ENCODE measurements around the gene PTPN9. TPM values are rescaled to one million over a fixed set of nuclear protein-coding genes. Genes with fewer than 3 reads are reported as not detected.

PTPN9 gene
- 60.9 and 64.9 TPM in 2 replicates for total RNA-seq (2021)
- Bru-seq, nascent RNA: percentile 76 among the genes with signal in this experiment
- BruChase-seq, experiment 1, labeled RNA remaining after a 2-hour chase: percentile 75 among the genes with signal in this experiment
- BruChase-seq, experiment 2, labeled RNA remaining after a 6-hour chase: percentile 85 among the genes with signal in this experiment
- long read RNA-seq, full-length matches to known transcripts: 82 of 106 reads
- long read RNA-seq, partial matches to known transcripts: 8 of 106 reads
- long read RNA-seq, other reads (novel, unspliced or antisense): 16 of 106 reads

- H3K9me3 ChIP-seq (ENCODE audit: low read depth, low read length, poor library complexity, severe bottlenecking): no peaks in the 10 kb centered on the region
- no TSS peak for BruUV-seq (replicated peaks)
- H3K27ac ChIP-seq (ENCODE audit: low read depth, low read length, poor library complexity, severe bottlenecking): peak within 1 kb of the TSS; percentile 97
- intact Hi-C loops (cut with micrococcal nuclease; ENCODE audit: unreplicated experiment): no loop called here
- H3K36me3 ChIP-seq (ENCODE audit: insufficient read depth, low read length, poor library complexity, severe bottlenecking): no peaks in the 10 kb centered on the region
- ChIA-PET CTCF (interaction anchor here (0.5 to 0.7 kb wide), 3 partner anchors 12 to 73 kb away, joined by 3 to 9 read pairs (median 9); no protein-coding TSS in a partner anchor), POLR2A (ENCODE audit: low non-redundant PET) (interaction anchor here (0.6 kb wide), 1 partner anchor 819 kb away, joined by 3 read pairs; no protein-coding TSS in a partner anchor)
- no peak for TF ChIP-seq EZH2 (IDR thresholded peaks at IDR 0.05; ENCODE audit: borderline replicate concordance, low read depth, low read length, poor library complexity, severe bottlenecking)
- peak; percentile 55 for TF ChIP-seq CTCF (conservative IDR thresholded peaks at IDR 0.05; ENCODE audit: low read depth, low read length)
- no peaks in the 10 kb centered on the region for H3K27me3 ChIP-seq (replicated peaks; ENCODE audit: insufficient read depth, low read depth, low read length, poor library complexity)
- DNase-seq (ENCODE audit: low spot score): peak; percentile 94
- H3K4me3 ChIP-seq (ENCODE audit: low read depth, low read length, poor library complexity, severe bottlenecking): peak within 1 kb of the TSS; percentile 85
- peaks cover 12% of the 10 kb centered on the region for H3K4me1 ChIP-seq (ENCODE audit: insufficient read depth, low read length, poor library complexity, severe bottlenecking)
Observed at GRCh38 chr15:75578948-75579920, at the start of gene PTPN9. Gene PTPN9 (minus strand): TSS chr15:75579315. CDS start chr15:75578776, 539 bp downstream.

GRCh38 chr15:75625542-75626347 lies 46.6 kb upstream of the PTPN9 start, which contains the start of gene SNUPN:
Gene SNUPN (minus strand): TSS chr15:75625725. CDS start chr15:75621051, 4,674 bp downstream.
- TF ChIP-seq CTCF (conservative IDR thresholded peaks at IDR 0.05; ENCODE audit: low read depth, low read length): no peak
- no peak for TF ChIP-seq EZH2 (IDR thresholded peaks at IDR 0.05; ENCODE audit: borderline replicate concordance, low read depth, low read length, poor library complexity, severe bottlenecking)
- Histone ChIP-seq H3K27me3 (replicated peaks; ENCODE audit: insufficient read depth, low read depth, low read length, poor library complexity) (no peaks in the 10 kb centered on the region), H3K9me3 (ENCODE audit: low read depth, low read length, poor library complexity, severe bottlenecking) (no peaks in the 10 kb centered on the region), H3K27ac (ENCODE audit: low read depth, low read length, poor library complexity, severe bottlenecking) (peak within 1 kb of the TSS; percentile 99), H3K4me3 (ENCODE audit: low read depth, low read length, poor library complexity, severe bottlenecking) (peak within 1 kb of the TSS; percentile 98), H3K4me1 (ENCODE audit: insufficient read depth, low read length, poor library complexity, severe bottlenecking) (peaks cover 16% of the 10 kb centered on the region), H3K36me3 (ENCODE audit: insufficient read depth, low read length, poor library complexity, severe bottlenecking) (no peaks in the 10 kb centered on the region)
- ChIA-PET CTCF (interaction anchor here (1.3 kb wide), 1 partner anchor 258 kb away, joined by 4 read pairs; no protein-coding TSS in a partner anchor), POLR2A (ENCODE audit: low non-redundant PET) (interaction anchor here (0.6 to 0.7 kb wide), 2 partner anchors 10 to 708 kb away, joined by 4 to 6 read pairs; no protein-coding TSS in a partner anchor)
- DNase-seq (ENCODE audit: low spot score): peak; percentile 98
- BruUV-seq (replicated peaks): TSS peak; percentile 85
- intact Hi-C loops (cut with micrococcal nuclease; ENCODE audit: unreplicated experiment): loop anchor here (5.0 to 10.0 kb wide), 2 partner anchors 121 to 173 kb away; partner anchors contain the start of gene SIN3A
